Tibial artery (tissue), 4 donors: ENCODE measurements around the gene TBR1.

ENCODE experiments used
- DNase-seq, 2 donors: peaks; one replicate each; pipeline ENCODE4 v3.0.0-alpha.2; 2019
- H3K27ac ChIP-seq, 2 donors: fragments of 200-600 bp; sonication (generic) in 1 of 2; 1 replicate in 1 of 2; 2 replicates in 1 of 2; pipeline ENCODE4 v1.5.1; 2018 to 2019; ENCODE audit warnings: mild to moderate bottlenecking in 1 of 2
- H3K27me3 ChIP-seq, 2 donors: fragments of 200-600 bp; sonication (generic) in 1 of 2; one replicate each; pipeline versions ENCODE4 v1.5.1 to v1.6.0; 2016 to 2019
- H3K36me3 ChIP-seq, 3 donors: fragments of 200-600 bp; sonication (generic) in 2 of 3; one replicate each; pipeline ENCODE4 v1.5.1; 2016 to 2019; ENCODE audit warnings: mild to moderate bottlenecking in 2 of 3
- H3K4me1 ChIP-seq, 4 donors: fragments of 200-600 bp; sonication (generic) in 2 of 4; 1 replicate in 3 of 4; 2 replicates in 1 of 4; pipeline ENCODE4 v1.5.1; 2016 to 2019
- H3K4me3 ChIP-seq, 2 donors: fragments of 200-600 bp; sonication (generic) in 1 of 2; 1 replicate in 1 of 2; 2 replicates in 1 of 2; pipeline ENCODE4 v1.5.1; 2018 to 2019; ENCODE audit warnings: mild to moderate bottlenecking in 2 of 2
- H3K9me3 ChIP-seq, 3 donors: fragments of 200-600 bp; sonication (generic) in 1 of 3; one replicate each; pipeline ENCODE4 v1.5.1; 2016 to 2019
- intact Hi-C: fragments of 100-400 bp; cut with DNase I; formaldehyde crosslinking; loops from one replicate; pipeline ENCODE4 v1.15.0; 2023; ENCODE audit warnings: low total_unique reads
- TF ChIP-seq, protein P1 (sequence below), 2 experiments: fragments of 200-600 bp in 1 of 2; fragments of 450-650 bp in 1 of 2; IDR thresholded peaks; one replicate each; pipeline ENCODE4 v1.5.1; 2017 to 2019; ENCODE audit warnings: antibody characterized with exemption in 2 of 2, mild to moderate bottlenecking in 1 of 2, moderate library complexity in 1 of 2

The TBR1 gene

DNA sequence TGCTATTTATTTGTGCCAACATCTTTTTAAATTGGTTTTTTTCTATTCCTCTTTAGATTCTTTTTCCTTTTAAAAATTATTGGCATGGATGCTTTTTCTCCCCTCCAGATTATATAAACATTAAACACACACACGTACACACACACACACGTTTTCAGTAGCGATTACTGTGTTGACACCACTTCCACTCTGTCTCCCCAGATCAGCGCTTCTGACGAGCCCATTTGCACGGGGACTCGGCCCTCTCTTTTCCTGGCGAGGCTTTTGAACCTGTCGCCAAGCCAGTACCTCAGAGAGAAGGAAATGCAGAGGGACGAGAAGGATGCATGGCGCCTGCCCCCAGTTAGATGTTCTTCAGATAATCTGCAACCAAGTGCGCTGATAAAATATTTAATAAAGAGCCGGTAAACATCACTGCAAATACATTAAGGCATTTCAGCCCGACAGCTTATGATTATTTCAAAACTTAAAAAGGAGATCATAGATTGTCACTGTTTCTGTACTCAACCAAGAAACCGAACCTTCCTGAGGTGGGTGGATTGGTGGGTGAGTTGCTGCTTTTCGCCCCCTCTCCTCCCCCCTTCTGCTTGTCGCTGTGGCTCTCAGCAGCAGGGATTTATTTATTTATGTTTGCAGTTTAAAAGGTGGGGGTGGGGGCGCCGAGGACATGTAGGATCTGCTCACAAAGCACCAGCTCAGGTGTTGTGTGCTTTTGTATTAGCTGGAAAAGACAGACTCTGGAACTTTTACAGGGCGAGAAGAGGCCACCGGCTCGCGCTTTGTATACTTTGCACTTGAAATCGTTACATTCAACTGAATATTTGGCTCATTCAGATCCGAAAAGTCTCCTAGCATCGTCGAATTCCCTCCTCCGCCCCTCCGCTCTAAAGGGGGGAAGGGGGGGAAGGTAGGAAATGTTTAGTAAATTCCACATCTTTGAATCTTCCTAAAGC, 787 bp upstream of the TBR1 start:
- DNase-seq = no peak
- Histone ChIP-seq H3K9me3 (no peaks in the 10 kb centered on the region), H3K27me3 (peaks cover 0 to 49% of the 10 kb centered on the region in 2 donors), H3K4me1 (peaks cover 0 to 52% (median 33%) of the 10 kb centered on the region in 4 donors), H3K4me3 (peak overlapping the region; percentile 48 to 58), H3K27ac (no peak overlapping the region), H3K36me3 (no peaks in the 10 kb centered on the region)
- intact Hi-C loops = no loop called here
- TF ChIP-seq, protein P1, sequence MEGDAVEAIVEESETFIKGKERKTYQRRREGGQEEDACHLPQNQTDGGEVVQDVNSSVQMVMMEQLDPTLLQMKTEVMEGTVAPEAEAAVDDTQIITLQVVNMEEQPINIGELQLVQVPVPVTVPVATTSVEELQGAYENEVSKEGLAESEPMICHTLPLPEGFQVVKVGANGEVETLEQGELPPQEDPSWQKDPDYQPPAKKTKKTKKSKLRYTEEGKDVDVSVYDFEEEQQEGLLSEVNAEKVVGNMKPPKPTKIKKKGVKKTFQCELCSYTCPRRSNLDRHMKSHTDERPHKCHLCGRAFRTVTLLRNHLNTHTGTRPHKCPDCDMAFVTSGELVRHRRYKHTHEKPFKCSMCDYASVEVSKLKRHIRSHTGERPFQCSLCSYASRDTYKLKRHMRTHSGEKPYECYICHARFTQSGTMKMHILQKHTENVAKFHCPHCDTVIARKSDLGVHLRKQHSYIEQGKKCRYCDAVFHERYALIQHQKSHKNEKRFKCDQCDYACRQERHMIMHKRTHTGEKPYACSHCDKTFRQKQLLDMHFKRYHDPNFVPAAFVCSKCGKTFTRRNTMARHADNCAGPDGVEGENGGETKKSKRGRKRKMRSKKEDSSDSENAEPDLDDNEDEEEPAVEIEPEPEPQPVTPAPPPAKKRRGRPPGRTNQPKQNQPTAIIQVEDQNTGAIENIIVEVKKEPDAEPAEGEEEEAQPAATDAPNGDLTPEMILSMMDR (IDR thresholded peaks at IDR 0.05) = no peak

DNA sequence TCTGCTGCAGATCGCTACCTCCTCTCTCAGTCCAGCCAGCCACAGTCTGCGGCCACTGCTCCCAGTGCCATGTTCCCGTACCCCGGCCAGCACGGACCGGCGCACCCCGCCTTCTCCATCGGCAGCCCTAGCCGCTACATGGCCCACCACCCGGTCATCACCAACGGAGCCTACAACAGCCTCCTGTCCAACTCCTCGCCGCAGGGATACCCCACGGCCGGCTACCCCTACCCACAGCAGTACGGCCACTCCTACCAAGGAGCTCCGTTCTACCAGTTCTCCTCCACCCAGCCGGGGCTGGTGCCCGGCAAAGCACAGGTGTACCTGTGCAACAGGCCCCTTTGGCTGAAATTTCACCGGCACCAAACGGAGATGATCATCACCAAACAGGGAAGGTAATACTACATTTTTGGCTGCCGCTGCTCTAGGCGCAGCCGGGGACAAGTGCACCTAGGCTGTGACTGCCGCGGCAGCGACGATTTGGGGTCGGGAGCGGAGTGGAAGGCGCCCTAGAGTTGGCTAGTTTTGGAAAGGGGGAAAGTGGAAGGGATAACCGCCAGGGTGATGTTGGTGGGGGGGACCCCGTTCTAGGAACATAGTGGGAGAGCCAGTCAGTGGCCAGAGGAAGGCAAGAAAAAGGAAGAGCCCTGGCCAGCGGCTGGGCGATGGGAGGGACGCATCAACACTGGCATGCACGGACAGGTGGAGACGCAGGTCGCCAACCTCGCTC, 776 bp downstream of the TBR1 start:
- H3K27ac ChIP-seq = no peak overlapping the region
- H3K4me1 ChIP-seq = peaks cover 0 to 52% (median 33%) of the 10 kb centered on the region in 4 donors
- no peaks in the 10 kb centered on the region for H3K9me3 ChIP-seq
- H3K27me3 ChIP-seq = peaks cover 0 to 65% of the 10 kb centered on the region in 2 donors
- H3K4me3 ChIP-seq = no peak overlapping the region
- TF ChIP-seq, protein P1 (IDR thresholded peaks at IDR 0.05) = no peak
- intact Hi-C loops = no loop called here
- H3K36me3 ChIP-seq = no peaks in the 10 kb centered on the region
- DNase-seq = no peak

DNA sequence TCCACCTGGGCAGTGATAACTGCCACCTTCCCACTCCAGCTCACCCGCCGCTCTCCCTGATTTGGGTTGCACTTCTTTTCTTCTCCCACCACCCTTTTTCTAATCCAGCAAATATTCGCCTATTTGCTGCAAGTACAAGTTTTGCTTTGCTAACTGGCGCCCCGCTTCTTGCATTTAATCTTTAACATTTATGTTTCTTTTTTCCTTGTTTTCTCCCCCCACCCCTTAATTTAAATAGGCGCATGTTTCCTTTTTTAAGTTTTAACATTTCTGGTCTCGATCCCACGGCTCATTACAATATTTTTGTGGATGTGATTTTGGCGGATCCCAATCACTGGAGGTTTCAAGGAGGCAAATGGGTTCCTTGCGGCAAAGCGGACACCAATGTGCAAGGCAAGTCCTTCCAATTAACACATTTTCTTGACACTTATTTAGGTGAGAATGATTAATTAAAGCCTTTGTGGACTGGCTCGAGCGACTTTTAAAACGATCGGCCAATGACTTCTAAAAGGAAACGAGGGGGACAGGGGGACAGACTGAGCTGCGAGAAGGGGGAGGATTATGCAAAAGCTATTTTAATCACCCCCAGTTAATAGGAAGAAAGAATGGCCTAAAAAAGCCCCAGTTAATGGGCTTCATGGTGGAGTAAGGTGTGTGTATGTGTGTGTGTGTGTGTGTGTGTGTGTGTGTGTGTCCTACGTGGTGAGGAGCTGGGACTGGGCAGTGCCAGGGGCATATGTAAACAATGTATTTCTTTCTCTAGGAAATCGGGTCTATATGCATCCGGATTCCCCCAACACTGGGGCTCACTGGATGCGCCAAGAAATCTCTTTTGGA, 1.6 kb downstream of the TBR1 start:
- intact Hi-C loops = no loop called here
- peaks cover 0 to 52% (median 33%) of the 10 kb centered on the region in 4 donors for H3K4me1 ChIP-seq

DNA sequence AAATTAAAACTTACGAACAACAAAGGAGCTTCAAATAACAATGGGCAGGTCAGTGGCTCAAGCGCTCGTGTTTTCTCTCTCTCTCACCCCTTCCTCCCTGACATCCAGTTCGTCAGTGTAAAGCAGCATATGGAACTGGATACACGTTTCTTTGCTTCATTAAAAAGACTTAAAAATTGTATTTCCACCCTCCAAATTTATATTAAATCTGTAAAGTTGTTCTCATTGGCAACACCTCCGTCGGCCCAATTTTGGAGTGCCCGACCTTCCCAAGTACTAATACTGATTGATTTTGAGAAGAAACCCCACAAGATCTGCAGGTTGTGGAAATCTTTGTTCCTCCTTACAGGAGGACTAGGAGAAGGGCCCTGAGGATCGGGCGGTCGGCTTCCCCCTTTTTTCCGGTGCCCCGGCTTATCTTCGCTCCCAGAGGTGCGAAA, 2.2 kb downstream of the TBR1 start:
- no peaks in the 10 kb centered on the region for H3K9me3 ChIP-seq
- no peaks in the 10 kb centered on the region for H3K36me3 ChIP-seq
- H3K27me3 ChIP-seq = peaks cover 1 to 79% of the 10 kb centered on the region in 2 donors
- intact Hi-C loops = no loop called here
- TF ChIP-seq, protein P1 (IDR thresholded peaks at IDR 0.05) = no peak
- no peak for DNase-seq
- H3K4me3 ChIP-seq = peak overlapping the region in 1 of 2 donors; percentile 17
- no peak overlapping the region for H3K27ac ChIP-seq
- H3K4me1 ChIP-seq = peaks cover 0 to 54% (median 34%) of the 10 kb centered on the region in 4 donors

More for the DNA sequence above, 1.6 kb downstream of the TBR1 start:
- no peaks in the 10 kb centered on the region for H3K36me3 ChIP-seq
- TF ChIP-seq, protein P1 (IDR thresholded peaks at IDR 0.05) = no peak
- H3K27me3 ChIP-seq = peaks cover 0 to 73% of the 10 kb centered on the region in 2 donors
- H3K9me3 ChIP-seq = no peaks in the 10 kb centered on the region
- DNase-seq = no peak
- H3K4me3 ChIP-seq = no peak overlapping the region
- H3K27ac ChIP-seq = no peak overlapping the region
